H1 (cell line): ENCODE data around the gene ITGB7. TPM values are rescaled to one million over a fixed set of nuclear protein-coding genes. Genes with fewer than 3 reads are reported as not detected.

ENCODE experiments used
- CTCF ChIA-PET: fragments of 300-600 bp; sonication (Branson Sonifier 250); formaldehyde crosslinking; loops from one replicate; lab custom pipeline; 2021; ENCODE audit not compliant: partially characterized antibody; lab: Charles Lee
- POLR2A ChIA-PET: fragments of 300-600 bp; sonication (Branson Sonifier 250); formaldehyde crosslinking; loops from one replicate; lab custom pipeline; 2021; ENCODE audit warnings: inconsistent platforms; ENCODE audit not compliant: partially characterized antibody; lab: Charles Lee
- DNase-seq, 2 experiments: peaks; one replicate each; pipeline versions ENCODE4 v3.0.0 to v3.0.0-alpha.2; 2010 to 2022; ENCODE audit warnings: low spot score in 2 of 2, low read depth in 1 of 2, mixed read lengths in 1 of 2
- FAIRE-seq: peaks from 2 replicates; lab custom pipeline; 2011; peaks lifted over from hg19 to GRCh38; lab: Jason Lieb, UNC
- H2AFZ ChIP-seq: 2 replicates; pipeline ENCODE4 v1.8.1; 2012; ENCODE audit warnings: low read length, inconsistent platforms
- H2AK5ac ChIP-seq: 2 replicates; pipeline ENCODE4 v1.6.1; 2013; ENCODE audit warnings: low read depth, low read length
- H2BK120ac ChIP-seq: replicated peaks from 2 replicates; pipeline ENCODE3; 2013; ENCODE audit warnings: low read depth, low read length, inconsistent platforms
- H2BK12ac ChIP-seq: 2 replicates; pipeline ENCODE4 v1.6.1; 2013; ENCODE audit warnings: low read depth, low read length
- H2BK15ac ChIP-seq: 2 replicates; pipeline ENCODE4 v1.6.1; 2013; ENCODE audit warnings: low read length
- H2BK20ac ChIP-seq: 2 replicates; pipeline ENCODE4 v1.6.1; 2013; ENCODE audit warnings: low read length
- H2BK5ac ChIP-seq: 2 replicates; pipeline ENCODE4 v1.6.1; 2013; ENCODE audit warnings: low read depth, low read length
- H3K14ac ChIP-seq: 2 replicates; pipeline ENCODE4 v1.6.1; 2013; ENCODE audit warnings: inconsistent platforms; ENCODE audit not compliant: insufficient read length
- H3K18ac ChIP-seq: 2 replicates; pipeline ENCODE4 v1.6.1; 2013; ENCODE audit warnings: low read length; ENCODE audit errors: extremely low read depth
- H3K23ac ChIP-seq: 2 replicates; pipeline ENCODE4 v1.6.1; 2013; ENCODE audit warnings: inconsistent platforms; ENCODE audit not compliant: insufficient read length
- H3K23me2 ChIP-seq: 2 replicates; pipeline ENCODE4 v1.6.1; 2013; ENCODE audit warnings: low read depth, low read length
- H3K27ac ChIP-seq: 2 replicates; pipeline ENCODE4 v1.6.1; 2011; ENCODE audit warnings: low read depth, low read length, inconsistent platforms
- H3K27me3 ChIP-seq, 4 experiments: replicated peaks in 1 of 4; 1 replicate in 1 of 4; 2 replicates in 3 of 4; pipeline versions ENCODE4 v1.6.1 to v1.8.1; 2011 to 2013; ENCODE audit warnings: low read length in 3 of 4, mild to moderate bottlenecking in 3 of 4, inconsistent platforms in 2 of 4, mixed read lengths in 2 of 4, moderate library complexity in 1 of 4; ENCODE audit not compliant: control insufficient read depth in 3 of 4, insufficient read depth in 3 of 4; ENCODE audit errors: extremely low read depth in 1 of 4
- H3K36me3 ChIP-seq, 4 experiments: 2 replicates each; pipeline versions ENCODE4 v1.6.1 to v1.8.1; 2011 to 2013; ENCODE audit warnings: mild to moderate bottlenecking in 4 of 4, low read length in 3 of 4, moderate library complexity in 2 of 4, control low read depth in 1 of 4, inconsistent platforms in 1 of 4; ENCODE audit not compliant: insufficient read depth in 4 of 4, control insufficient read depth in 2 of 4
- H3K4ac ChIP-seq: replicated peaks from 2 replicates; pipeline ENCODE3; 2013; ENCODE audit warnings: low read length, low read depth, mixed read lengths, inconsistent platforms; ENCODE audit not compliant: insufficient read length
- H3K4me1 ChIP-seq, 4 experiments: replicated peaks in 1 of 4; 1 replicate in 1 of 4; 2 replicates in 3 of 4; pipeline versions ENCODE4 v1.6.1 to v1.8.1; 2011 to 2013; ENCODE audit warnings: low read length in 3 of 4, inconsistent platforms in 2 of 4, mixed read lengths in 1 of 4; ENCODE audit not compliant: insufficient read depth in 4 of 4, control insufficient read depth in 3 of 4
- H3K4me2 ChIP-seq, 2 experiments: 2 replicates each; pipeline versions ENCODE4 v1.6.1 to v1.8.1; 2011 to 2013; ENCODE audit warnings: low read depth in 2 of 2, low read length in 2 of 2, control low read depth in 1 of 2, inconsistent platforms in 1 of 2, mild to moderate bottlenecking in 1 of 2; ENCODE audit not compliant: insufficient read depth in 1 of 2
- H3K4me3 ChIP-seq, 4 experiments: fragments of 200-600, 300-600 bp in 1 of 4; sonication (generic), shearing (Covaris generic), sonication (Bioruptor Twin) in 1 of 4; 2 replicates each; pipeline versions ENCODE4 v1.5.1 to v1.8.1; 2011 to 2016; ENCODE audit warnings: low read length in 4 of 4, low read depth in 3 of 4, control low read depth in 2 of 4, inconsistent platforms in 2 of 4, mild to moderate bottlenecking in 2 of 4, mixed read lengths in 1 of 4, moderate library complexity in 1 of 4; ENCODE audit not compliant: insufficient read depth in 2 of 4; ENCODE audit errors: extremely low read depth in 1 of 4
- H3K56ac ChIP-seq: replicated peaks from 2 replicates; pipeline ENCODE3; 2013; ENCODE audit warnings: low read depth, mild to moderate bottlenecking, mixed read lengths, low read length, inconsistent platforms; ENCODE audit not compliant: insufficient read length
- H3K79me1 ChIP-seq: 2 replicates; pipeline ENCODE4 v1.6.1; 2013; ENCODE audit warnings: low read depth, low read length, control low read depth
- H3K79me2 ChIP-seq, 2 experiments: 2 replicates each; pipeline versions ENCODE4 v1.6.1 to v1.8.1; 2012 to 2013; ENCODE audit warnings: low read length in 2 of 2, mild to moderate bottlenecking in 2 of 2, inconsistent platforms in 1 of 2; ENCODE audit not compliant: insufficient read depth in 2 of 2, control insufficient read depth in 1 of 2
- H3K9ac ChIP-seq, 4 experiments: replicated peaks in 1 of 4; 1 replicate in 1 of 4; 2 replicates in 3 of 4; pipeline versions ENCODE4 v1.6.1 to v1.8.1; 2011 to 2013; ENCODE audit warnings: low read depth in 3 of 4, low read length in 3 of 4, control low read depth in 2 of 4, mild to moderate bottlenecking in 2 of 4, moderate library complexity in 2 of 4, inconsistent platforms in 1 of 4; ENCODE audit errors: extremely low read depth in 1 of 4
- H3K9me3 ChIP-seq, 2 experiments: 2 replicates each; pipeline versions ENCODE4 v1.6.1 to v1.8.1; 2012 to 2013; ENCODE audit warnings: mild to moderate bottlenecking in 2 of 2, moderate library complexity in 2 of 2, control low read depth in 1 of 2, inconsistent platforms in 1 of 2, low read depth in 1 of 2, low read length in 1 of 2, mixed read lengths in 1 of 2; ENCODE audit not compliant: insufficient read depth in 2 of 2
- H4K20me1 ChIP-seq, 2 experiments: replicated peaks in 1 of 2; 2 replicates each; pipeline versions ENCODE3 to v1.8.1; 2011 to 2013; ENCODE audit warnings: inconsistent platforms in 2 of 2, low read length in 2 of 2, mild to moderate bottlenecking in 1 of 2; ENCODE audit not compliant: insufficient read depth in 2 of 2, control insufficient read depth in 1 of 2
- H4K5ac ChIP-seq: 2 replicates; pipeline ENCODE4 v1.6.1; 2013; ENCODE audit warnings: low read length, low read depth, mixed read lengths, inconsistent platforms; ENCODE audit not compliant: insufficient read length
- H4K8ac ChIP-seq: 2 replicates; pipeline ENCODE4 v1.8.0; 2013; ENCODE audit warnings: mild to moderate bottlenecking, moderate library complexity, low read length, inconsistent platforms; ENCODE audit not compliant: insufficient read depth; ENCODE audit errors: extremely low read depth
- H4K91ac ChIP-seq: replicated peaks from 2 replicates; pipeline ENCODE3; 2013; ENCODE audit warnings: low read length, mixed read lengths, inconsistent platforms; ENCODE audit not compliant: insufficient read length
- KDM4A ChIP-seq: IDR thresholded peaks from one replicate; pipeline ENCODE4 v1.7.1; 2012; ENCODE audit warnings: low read depth, mild to moderate bottlenecking, moderate library complexity, low read length, inconsistent platforms; ENCODE audit not compliant: severe bottlenecking
- RFX5 ChIP-seq: IDR thresholded peaks from 2 replicates; pipeline ENCODE4 v1.6.1; 2011; ENCODE audit warnings: low read depth, low read length, improper control_type of control experiment, borderline replicate concordance
- SAP30 ChIP-seq: fragments of 300-600 bp; sonication (generic); IDR thresholded peaks from 2 replicates; pipeline ENCODE4 v1.7.1; 2012; ENCODE audit warnings: low read length, moderate library complexity, mild to moderate bottlenecking, inconsistent platforms; ENCODE audit not compliant: insufficient read depth, insufficient replicate concordance
- SIX5 ChIP-seq: IDR thresholded peaks from 2 replicates; pipeline ENCODE4 v1.6.1; 2011; ENCODE audit warnings: mild to moderate bottlenecking, low read depth, low read length
- WGBS, 2 experiments: shearing (Covaris generic) in 1 of 2; methylation state at CpG; one replicate each; pipeline versions ENCODE4 v1.1.6 to v1.1.7; 2013 to 2015; ENCODE audit warnings: low lambda C conversion rate in 2 of 2, mixed read lengths in 2 of 2, inconsistent platforms in 1 of 2, low coverage in 1 of 2, missing lambda C conversion rate in 1 of 2; ENCODE audit not compliant: insufficient replicate concordance in 2 of 2, insufficient coverage in 1 of 2, insufficient read length in 1 of 2; ENCODE audit errors: extremely low coverage in 1 of 2, missing lambda C conversion rate in 1 of 2; 5-methylcytosine and 5-hydroxymethylcytosine counted together
- polyA plus RNA-seq, 7 experiments: library from polyadenylated mRNA; depleted of rRNA in 3 of 7; stranded (reverse) in 5 of 7; unstranded in 2 of 7; fragments of >200 nt in 5 of 7; fragments of 200-250 nt in 2 of 7; gene quantifications; 1 replicate in 5 of 7; 2 replicates in 1 of 7; 4 replicates in 1 of 7; pipeline versions ENCODE4 v1.2.1 to v1.2.3, GENCODE V29; 2011 to 2013; ENCODE audit warnings: missing spikeins in 2 of 7, mixed read lengths in 2 of 7
- total RNA-seq: library from RNA; stranded (reverse); fragmentation: NEBNext Ultra II Directional; extraction: Animal tissue kit (Norgen Biotek cat#: 25700); gene quantifications from 2 replicates; pipeline ENCODE4 v1.2.1, GENCODE V29; 2021
- TF ChIP-seq, protein P1 (sequence below), 3 experiments: IDR thresholded peaks; 1 replicate in 2 of 3; 2 replicates in 1 of 3; pipeline versions ENCODE4 v1.5.1 to v1.6.1; 2011; ENCODE audit warnings: low read length in 3 of 3, mild to moderate bottlenecking in 3 of 3, inconsistent platforms in 2 of 3, low read depth in 1 of 3, moderate library complexity in 1 of 3; ENCODE audit not compliant: insufficient read depth in 1 of 3; ENCODE audit errors: control extremely low read depth in 1 of 3
- TF ChIP-seq, protein P2 (sequence below): IDR thresholded peaks from 2 replicates; pipeline ENCODE4 v1.6.1; 2011; ENCODE audit warnings: low read length, improper control_type of control experiment

Gene ITGB7
- total and polyA plus RNA-seq, 2 of the 8 experiments (the other 6 are each of a cell fraction or from before 2014, with no cell fraction given), result 0.35 to 0.54 TPM

- Histone ChIP-seq H4K91ac (peak overlapping the region; percentile 88), H4K20me1 (no peaks in the 10 kb centered on the region), H3K23ac (no peak overlapping the region), H2AFZ (peak overlapping the region; percentile 55), H3K18ac (peak overlapping the region; percentile 78), H2BK5ac (peak overlapping the region; percentile 87; the same call in 1 of the 2 replicates), H2BK15ac (no peak overlapping the region), H3K9ac (peak overlapping the region; percentile 70 to 79 (median 74)), H3K79me2 (peaks cover 0 to 15% of the 10 kb centered on the region in 2 experiments; a peak in 1 of 4 replicates), H3K79me1 (no peaks in the 10 kb centered on the region), H3K4me2 (peak overlapping the region; percentile 35 to 94), H3K9me3 (no peaks in the 10 kb centered on the region), H2BK120ac (no peak overlapping the region), H3K27me3 (no peaks in the 10 kb centered on the region), H4K5ac (peak overlapping the region; percentile 89), H3K36me3 (peaks cover 0 to 4% (median 0%) of the 10 kb centered on the region in 4 experiments; a peak in 1 of 8 replicates), H3K4me1 (peaks cover 0 to 12% (median 3%) of the 10 kb centered on the region in 4 experiments; a peak in 5 of 7 replicates), H3K4me3 (peak overlapping the region; percentile 71 to 94 (median 80)), H4K8ac (peak overlapping the region; percentile 95), H3K23me2 (peaks cover 7% of the 10 kb centered on the region; the same call in 1 of the 2 replicates), H3K14ac (no peak overlapping the region), H3K56ac (no peak overlapping the region), H3K4ac (no peak overlapping the region), H2AK5ac (no peak overlapping the region), H3K27ac (peak overlapping the region; percentile 54; the same call in 1 of the 2 replicates), H2BK20ac (no peak overlapping the region), H2BK12ac (0 out of 2 replicates have a peak overlapping the region, but pooled peaks have one; percentile 14)
- CTCF ChIA-PET, result interaction anchor here (0.7 to 23.0 kb wide), 8 partner anchors 9 to 56 kb away, joined by 3 to 654 read pairs (median 7); partner anchors contain the start of gene ESPL1
- DNase-seq, result no peak
- no peak for FAIRE-seq
- TF ChIP-seq SIX5 (no peak), SAP30 (peak; percentile 27), RFX5 (no peak), KDM4A (no peak)
- TF ChIP-seq, protein P1, sequence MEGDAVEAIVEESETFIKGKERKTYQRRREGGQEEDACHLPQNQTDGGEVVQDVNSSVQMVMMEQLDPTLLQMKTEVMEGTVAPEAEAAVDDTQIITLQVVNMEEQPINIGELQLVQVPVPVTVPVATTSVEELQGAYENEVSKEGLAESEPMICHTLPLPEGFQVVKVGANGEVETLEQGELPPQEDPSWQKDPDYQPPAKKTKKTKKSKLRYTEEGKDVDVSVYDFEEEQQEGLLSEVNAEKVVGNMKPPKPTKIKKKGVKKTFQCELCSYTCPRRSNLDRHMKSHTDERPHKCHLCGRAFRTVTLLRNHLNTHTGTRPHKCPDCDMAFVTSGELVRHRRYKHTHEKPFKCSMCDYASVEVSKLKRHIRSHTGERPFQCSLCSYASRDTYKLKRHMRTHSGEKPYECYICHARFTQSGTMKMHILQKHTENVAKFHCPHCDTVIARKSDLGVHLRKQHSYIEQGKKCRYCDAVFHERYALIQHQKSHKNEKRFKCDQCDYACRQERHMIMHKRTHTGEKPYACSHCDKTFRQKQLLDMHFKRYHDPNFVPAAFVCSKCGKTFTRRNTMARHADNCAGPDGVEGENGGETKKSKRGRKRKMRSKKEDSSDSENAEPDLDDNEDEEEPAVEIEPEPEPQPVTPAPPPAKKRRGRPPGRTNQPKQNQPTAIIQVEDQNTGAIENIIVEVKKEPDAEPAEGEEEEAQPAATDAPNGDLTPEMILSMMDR (IDR thresholded peaks at IDR 0.05; ENCODE audit: control extremely low read depth in 1 of 3, insufficient read depth in 1 of 3, low read depth in 1 of 3, low read length in 3 of 3), result peak in 1 of 3 experiments; percentile 3; a peak in 1 of 4 replicates
- TF ChIP-seq, protein P2, sequence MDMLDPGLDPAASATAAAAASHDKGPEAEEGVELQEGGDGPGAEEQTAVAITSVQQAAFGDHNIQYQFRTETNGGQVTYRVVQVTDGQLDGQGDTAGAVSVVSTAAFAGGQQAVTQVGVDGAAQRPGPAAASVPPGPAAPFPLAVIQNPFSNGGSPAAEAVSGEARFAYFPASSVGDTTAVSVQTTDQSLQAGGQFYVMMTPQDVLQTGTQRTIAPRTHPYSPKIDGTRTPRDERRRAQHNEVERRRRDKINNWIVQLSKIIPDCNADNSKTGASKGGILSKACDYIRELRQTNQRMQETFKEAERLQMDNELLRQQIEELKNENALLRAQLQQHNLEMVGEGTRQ, result no peak
- POLR2A ChIA-PET, result interaction anchor here (0.9 to 4.4 kb wide), 10 partner anchors 9 to 56 kb away, joined by 3 to 41 read pairs (median 4); a partner anchor contains a TSS
- 29% methylated on average over 14 of the region's 19 CpGs; no CpG with 5 or more reads in 1 of the 2 experiments for WGBS, 2 experiments
Observed at GRCh38 chr12:53252349-53252916, 45.4 kb upstream of the ITGB7 start.
